ENCODE data around the gene CD52.

DNA sequence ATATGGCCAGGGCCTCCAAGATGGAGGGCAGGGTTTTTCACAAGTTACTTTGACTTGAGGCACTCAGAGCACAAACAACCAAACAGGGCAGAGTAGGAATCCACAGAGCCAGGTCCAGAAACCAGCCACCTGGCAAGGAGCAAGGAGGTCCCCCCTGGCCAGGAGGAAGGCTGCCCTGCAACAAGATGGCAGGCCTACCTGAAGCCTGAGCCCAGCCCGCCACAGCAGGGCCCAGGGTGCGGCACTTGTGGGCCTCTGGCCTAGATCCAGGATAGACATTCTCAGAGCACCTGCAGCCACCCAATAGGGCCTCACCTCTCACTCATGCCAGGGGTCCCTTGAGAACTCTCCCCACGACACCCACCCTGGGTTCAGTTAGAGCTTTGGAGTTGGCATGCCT is 26.3 kb upstream of the CD52 start:
- TF ChIP-seq CTCF (IDR thresholded peaks at IDR 0.05; ENCODE audit: insufficient read depth, low read length) (no peak), REST (IDR thresholded peaks at IDR 0.05; ENCODE audit: insufficient replicate concordance, low read depth) (no peak), SPI1 (IDR thresholded peaks at IDR 0.05; ENCODE audit: borderline replicate concordance, low read depth) (no peak), POLR2AphosphoS5 (IDR thresholded peaks at IDR 0.05; ENCODE audit: low read depth) (no peak)
